KMS-11 (cell line): ENCODE data around the gene HEPACAM.

Source experiments
- H2AFZ ChIP-seq: fragments of 200-600 bp; sonication (generic); 2 replicates; pipeline ENCODE4 v1.6.1; 2016; ENCODE audit warnings: antibody characterized with exemption, mixed run types, low read depth
- H3K27ac ChIP-seq: fragments of 200-600 bp; sonication (generic); 2 replicates; pipeline ENCODE4 v1.6.1; 2016; ENCODE audit warnings: mild to moderate bottlenecking, mixed run types
- H3K27me3 ChIP-seq: fragments of 200-600 bp; sonication (generic); 2 replicates; pipeline ENCODE4 v1.6.1; 2017; ENCODE audit warnings: mild to moderate bottlenecking, low read depth, mixed run types, moderate library complexity; ENCODE audit not compliant: insufficient read depth
- H3K36me3 ChIP-seq: fragments of 200-600 bp; sonication (generic); 2 replicates; pipeline ENCODE4 v1.6.1; 2017; ENCODE audit warnings: mild to moderate bottlenecking, mixed run types; ENCODE audit not compliant: insufficient read depth
- H3K4me1 ChIP-seq: fragments of 200-600 bp; sonication (generic); 2 replicates; pipeline ENCODE4 v1.6.1; 2016; ENCODE audit warnings: mild to moderate bottlenecking, low read depth, mixed run types; ENCODE audit not compliant: poor library complexity, severe bottlenecking
- H3K4me2 ChIP-seq: fragments of 200-600 bp; sonication (generic); 2 replicates; pipeline ENCODE4 v1.7.0; 2016; ENCODE audit warnings: mild to moderate bottlenecking, mixed run types
- H3K4me3 ChIP-seq: fragments of 200-600 bp; sonication (generic); IDR thresholded peaks from 2 replicates; pipeline ENCODE4 v1.6.1; 2017; ENCODE audit warnings: low read depth, low read length, mixed read lengths; ENCODE audit not compliant: insufficient read depth
- H3K79me2 ChIP-seq: fragments of 200-600 bp; sonication (generic); 2 replicates; pipeline ENCODE4 v1.6.1; 2016; ENCODE audit warnings: low read depth, mixed run types; ENCODE audit not compliant: insufficient read depth
- H3K9ac ChIP-seq: fragments of 200-600 bp; sonication (generic); 2 replicates; pipeline ENCODE4 v1.6.1; 2016; ENCODE audit warnings: mild to moderate bottlenecking, mixed run types
- H4K20me1 ChIP-seq: fragments of 200-600 bp; sonication (generic); 2 replicates; pipeline ENCODE4 v1.6.1; 2016; ENCODE audit warnings: mild to moderate bottlenecking, mixed run types; ENCODE audit not compliant: insufficient read depth
- TF ChIP-seq, protein P1 (sequence below): fragments of 200-600 bp; sonication (generic); conservative IDR thresholded peaks from 2 replicates; pipeline ENCODE4 v1.6.1; 2017; ENCODE audit warnings: low read depth, mild to moderate bottlenecking, antibody characterized with exemption, low read length, moderate library complexity, mixed read lengths

The HEPACAM gene

DNA sequence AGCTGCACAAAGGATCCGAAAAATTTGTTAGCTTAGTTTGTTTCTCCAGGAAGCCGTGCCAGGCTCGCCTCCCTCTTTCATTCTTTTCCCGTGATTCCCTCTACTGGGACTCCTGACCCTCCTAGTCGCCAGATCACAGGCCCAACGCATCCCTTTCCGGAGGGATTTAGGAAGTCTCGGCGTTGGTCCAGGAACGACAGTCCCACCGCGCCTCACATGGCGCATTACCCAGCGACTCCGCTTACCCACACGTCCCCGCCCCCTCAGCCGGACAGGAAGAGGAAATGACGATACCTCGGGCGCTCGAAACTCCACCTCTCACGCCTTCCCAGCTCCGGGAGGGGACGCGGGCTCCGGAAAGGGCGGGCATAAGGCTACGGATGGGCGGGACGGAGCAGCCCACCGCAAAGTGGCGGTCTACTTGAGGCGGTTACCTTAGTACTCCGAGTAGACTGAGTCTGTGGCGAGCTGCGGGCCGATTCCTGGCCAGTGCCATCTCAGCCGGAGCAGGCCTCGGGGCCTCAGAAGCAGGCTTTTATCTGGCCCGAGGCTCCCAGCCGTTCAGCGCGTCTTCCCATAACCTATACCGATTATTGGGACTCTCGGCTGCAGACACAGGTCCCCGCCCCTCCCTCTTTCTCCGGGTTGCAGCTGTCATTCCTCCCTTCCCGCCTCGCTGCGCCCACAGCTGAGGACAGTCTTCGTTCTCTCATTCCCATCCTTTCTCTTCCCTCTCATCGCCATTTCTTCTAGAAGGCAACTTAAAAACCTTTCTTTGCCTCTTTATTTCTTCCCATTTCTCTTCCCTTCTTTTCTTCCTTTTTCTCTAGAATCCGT is 18.1 kb upstream of the HEPACAM start, which contains the start of gene CCDC15:
Gene CCDC15 (plus strand): TSS at position 450 of the 837 bp plus-strand sequence. CDS start 531 bp downstream, outside the sequence.
- TF ChIP-seq, protein P1, sequence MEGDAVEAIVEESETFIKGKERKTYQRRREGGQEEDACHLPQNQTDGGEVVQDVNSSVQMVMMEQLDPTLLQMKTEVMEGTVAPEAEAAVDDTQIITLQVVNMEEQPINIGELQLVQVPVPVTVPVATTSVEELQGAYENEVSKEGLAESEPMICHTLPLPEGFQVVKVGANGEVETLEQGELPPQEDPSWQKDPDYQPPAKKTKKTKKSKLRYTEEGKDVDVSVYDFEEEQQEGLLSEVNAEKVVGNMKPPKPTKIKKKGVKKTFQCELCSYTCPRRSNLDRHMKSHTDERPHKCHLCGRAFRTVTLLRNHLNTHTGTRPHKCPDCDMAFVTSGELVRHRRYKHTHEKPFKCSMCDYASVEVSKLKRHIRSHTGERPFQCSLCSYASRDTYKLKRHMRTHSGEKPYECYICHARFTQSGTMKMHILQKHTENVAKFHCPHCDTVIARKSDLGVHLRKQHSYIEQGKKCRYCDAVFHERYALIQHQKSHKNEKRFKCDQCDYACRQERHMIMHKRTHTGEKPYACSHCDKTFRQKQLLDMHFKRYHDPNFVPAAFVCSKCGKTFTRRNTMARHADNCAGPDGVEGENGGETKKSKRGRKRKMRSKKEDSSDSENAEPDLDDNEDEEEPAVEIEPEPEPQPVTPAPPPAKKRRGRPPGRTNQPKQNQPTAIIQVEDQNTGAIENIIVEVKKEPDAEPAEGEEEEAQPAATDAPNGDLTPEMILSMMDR = no peak
- peaks cover 6% of the 10 kb centered on the region for H3K4me1 ChIP-seq
- no peak within 1 kb of the TSS for H3K4me3 ChIP-seq
- H3K79me2 ChIP-seq = no peaks in the 10 kb centered on the region
- H3K9ac ChIP-seq = peak within 1 kb of the TSS; percentile 65; the same call in 1 of the 2 replicates
- H3K27ac ChIP-seq = peak within 1 kb of the TSS; percentile 47; the same call in 1 of the 2 replicates
- H3K36me3 ChIP-seq = no peaks in the 10 kb centered on the region
- no peaks in the 10 kb centered on the region for H3K27me3 ChIP-seq
- H3K4me2 ChIP-seq = peak within 1 kb of the TSS; percentile 90
- H4K20me1 ChIP-seq = no peaks in the 10 kb centered on the region
- peak within 1 kb of the TSS; percentile 93 for H2AFZ ChIP-seq

DNA sequence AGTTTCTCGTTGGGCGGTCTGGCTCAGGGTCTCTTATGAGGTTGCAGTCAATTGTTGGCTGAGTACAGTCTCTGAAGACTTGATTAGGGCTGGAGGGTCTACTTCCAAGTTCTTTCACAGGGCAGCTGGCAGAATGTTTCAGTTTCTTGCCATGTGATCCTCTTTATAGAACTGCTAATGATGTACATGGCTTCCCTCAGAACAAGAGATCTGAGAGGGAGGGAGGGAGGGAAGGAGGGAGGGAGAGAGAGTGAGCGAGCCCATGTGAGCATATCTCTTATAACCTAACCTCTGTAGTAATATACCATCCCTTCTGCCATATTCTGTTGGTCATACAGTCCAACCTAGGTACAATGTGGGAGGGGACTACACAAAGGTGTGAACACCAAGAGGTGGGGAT is 15.5 kb upstream of the HEPACAM start:
- no peak overlapping the region for H3K4me2 ChIP-seq
- no peaks in the 10 kb centered on the region for H3K36me3 ChIP-seq
- no peak overlapping the region for H3K9ac ChIP-seq
- H3K27ac ChIP-seq = no peak overlapping the region
- no peaks in the 10 kb centered on the region for H3K27me3 ChIP-seq
- TF ChIP-seq, protein P1 = no peak
- no peaks in the 10 kb centered on the region for H4K20me1 ChIP-seq
- no peak overlapping the region for H2AFZ ChIP-seq
- H3K79me2 ChIP-seq = no peaks in the 10 kb centered on the region
- peaks cover 6% of the 10 kb centered on the region for H3K4me1 ChIP-seq
- H3K4me3 ChIP-seq = no peak overlapping the region

DNA sequence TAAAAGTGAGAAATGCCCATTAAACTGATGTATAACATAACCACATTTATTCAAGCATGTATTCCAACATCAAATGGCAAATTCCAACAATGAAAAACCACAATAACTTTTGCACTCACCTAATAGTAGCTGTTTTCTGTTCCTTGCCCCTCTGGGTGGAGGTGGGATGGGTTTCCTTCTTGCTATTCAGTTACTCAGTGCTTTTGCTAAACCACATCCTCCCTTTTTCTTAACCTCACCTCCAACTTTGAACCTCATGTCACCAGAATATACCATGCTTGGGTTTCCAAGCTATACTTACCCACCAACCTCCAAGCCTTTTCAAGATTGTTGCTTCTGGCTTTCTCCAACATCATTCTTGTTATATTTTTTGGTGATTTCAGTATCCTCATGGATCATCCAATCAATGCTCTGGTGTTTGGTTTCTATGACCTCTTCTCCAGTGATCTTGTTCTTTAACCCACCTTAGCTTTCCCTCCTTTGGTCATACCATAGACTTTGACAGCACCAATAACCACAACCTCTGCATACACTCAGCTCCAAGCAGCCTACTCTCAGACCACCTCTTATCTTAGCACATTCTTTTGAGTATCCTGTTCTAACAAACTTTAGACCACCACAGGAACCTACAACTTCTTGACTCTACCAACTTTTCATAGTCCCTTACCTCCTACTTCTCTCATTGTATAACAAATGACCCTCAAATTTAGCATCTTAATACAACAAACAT is 14.9 kb upstream of the HEPACAM start:
- no peak overlapping the region for H3K4me3 ChIP-seq
- no peaks in the 10 kb centered on the region for H3K79me2 ChIP-seq
- no peaks in the 10 kb centered on the region for H3K36me3 ChIP-seq
- H3K27ac ChIP-seq = no peak overlapping the region
- H2AFZ ChIP-seq = no peak overlapping the region
- TF ChIP-seq, protein P1 = no peak
- H3K27me3 ChIP-seq = no peaks in the 10 kb centered on the region
- no peak overlapping the region for H3K4me2 ChIP-seq
- H3K4me1 ChIP-seq = peaks cover 6% of the 10 kb centered on the region
- no peaks in the 10 kb centered on the region for H4K20me1 ChIP-seq
- H3K9ac ChIP-seq = no peak overlapping the region

DNA sequence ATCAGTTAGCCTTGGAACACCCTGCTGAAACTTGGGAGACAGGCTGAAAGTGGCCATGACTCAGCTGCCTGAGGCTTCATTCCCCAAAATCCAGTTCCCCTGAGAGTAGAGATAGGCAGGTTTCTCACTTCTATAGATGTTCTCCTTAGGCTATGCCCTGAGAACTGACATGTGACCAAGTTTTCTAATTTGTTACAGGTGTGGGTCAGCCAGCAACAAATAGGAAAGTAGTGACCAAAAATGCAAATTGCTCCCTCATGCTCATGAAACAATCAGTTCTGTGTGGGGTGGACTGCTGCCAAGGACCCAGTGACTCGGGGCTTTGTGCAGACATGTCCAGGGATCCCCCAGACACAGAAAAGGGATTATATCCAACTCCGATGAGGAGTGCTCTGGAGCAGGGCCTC is 10.9 kb upstream of the HEPACAM start:
- Histone ChIP-seq H3K4me2 (no peak overlapping the region), H2AFZ (no peak overlapping the region), H3K4me3 (no peak overlapping the region), H3K36me3 (no peaks in the 10 kb centered on the region), H3K27ac (no peak overlapping the region), H4K20me1 (no peaks in the 10 kb centered on the region), H3K4me1 (no peaks in the 10 kb centered on the region), H3K79me2 (no peaks in the 10 kb centered on the region), H3K27me3 (no peaks in the 10 kb centered on the region), H3K9ac (no peak overlapping the region)
- TF ChIP-seq, protein P1 = no peak
